Measurements from ENCODE around the gene WNK2.
"Not testable (repeated sequence)": the region's sequence is repeated elsewhere in the genome, so short reads cannot be mapped to it uniquely, and the experiment has no call there.

Gene WNK2

GRCh38 chr9:93141771-93142483, 42.0 kb upstream of the WNK2 start:
- H3K4me3 ChIP-seq (ENCODE audit: low read depth, low read length) = no peak overlapping the region
- DNase-seq (ENCODE audit: low read depth) = no peak
- TF ChIP-seq MAX (IDR thresholded peaks at IDR 0.05; ENCODE audit: low read depth, low read length) (no peak), MYC (IDR thresholded peaks at IDR 0.05; ENCODE audit: low read depth, low read length) (no peak), CTCF (IDR thresholded peaks at IDR 0.05; ENCODE audit: low read depth, low read length) (no peak), POLR2A (IDR thresholded peaks at IDR 0.05; ENCODE audit: extremely low read depth, insufficient read length) (no peak)

GRCh38 chr9:93143830-93144530, 40.0 kb upstream of the WNK2 start:
- no peak for DNase-seq (ENCODE audit: low read depth)
- no peak for TF ChIP-seq CTCF (IDR thresholded peaks at IDR 0.05; ENCODE audit: low read depth, low read length)
- no peak for TF ChIP-seq POLR2A (IDR thresholded peaks at IDR 0.05; ENCODE audit: extremely low read depth, insufficient read length)
- TF ChIP-seq MAX (IDR thresholded peaks at IDR 0.05; ENCODE audit: low read depth, low read length) = no peak
- TF ChIP-seq MYC (IDR thresholded peaks at IDR 0.05; ENCODE audit: low read depth, low read length) = no peak
- H3K4me3 ChIP-seq (ENCODE audit: low read depth, low read length) = no peak overlapping the region

- DNase-seq (ENCODE audit: low read depth); H3K4me3 ChIP-seq (ENCODE audit: low read depth, low read length): not testable (repeated sequence)
Measured at GRCh38 chr9:93146696-93147095, 37.2 kb upstream of the WNK2 start.

- no peak for TF ChIP-seq MAX (IDR thresholded peaks at IDR 0.05; ENCODE audit: low read depth, low read length)
- TF ChIP-seq CTCF (IDR thresholded peaks at IDR 0.05; ENCODE audit: low read depth, low read length) = no peak
- no peak for TF ChIP-seq MYC (IDR thresholded peaks at IDR 0.05; ENCODE audit: low read depth, low read length)
- no peak for TF ChIP-seq POLR2A (IDR thresholded peaks at IDR 0.05; ENCODE audit: extremely low read depth, insufficient read length)
- no peak overlapping the region for H3K4me3 ChIP-seq (ENCODE audit: low read depth, low read length)
- DNase-seq (ENCODE audit: low read depth) = no peak
Measured at GRCh38 chr9:93147632-93148031, 36.3 kb upstream of the WNK2 start.

DNA sequence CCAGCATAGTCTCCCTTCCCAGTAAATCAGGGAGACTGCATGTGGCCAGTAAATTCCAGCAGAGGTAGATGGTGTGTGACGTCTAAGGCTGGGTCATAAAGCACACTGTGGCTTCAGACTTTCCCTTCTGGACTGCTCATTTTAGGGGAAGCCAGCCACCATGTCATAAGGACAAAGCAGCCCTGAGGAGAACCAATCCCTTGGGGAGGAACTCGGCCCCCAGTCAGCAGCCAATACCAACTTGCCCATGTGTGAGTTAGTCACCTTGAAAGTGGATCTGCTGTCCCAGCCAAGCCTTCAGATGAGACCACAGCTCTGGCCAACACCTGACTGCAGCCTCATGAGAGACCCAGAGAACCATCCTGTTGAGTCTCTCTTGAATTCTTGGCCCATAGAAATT, 35.2 kb upstream of the WNK2 start:
- no peak for TF ChIP-seq POLR2A (IDR thresholded peaks at IDR 0.05; ENCODE audit: extremely low read depth, insufficient read length)
- no peak for TF ChIP-seq CTCF (IDR thresholded peaks at IDR 0.05; ENCODE audit: low read depth, low read length)
- no peak for TF ChIP-seq MAX (IDR thresholded peaks at IDR 0.05; ENCODE audit: low read depth, low read length)
- TF ChIP-seq MYC (IDR thresholded peaks at IDR 0.05; ENCODE audit: low read depth, low read length) = no peak
- no peak overlapping the region for H3K4me3 ChIP-seq (ENCODE audit: low read depth, low read length)
- DNase-seq (ENCODE audit: low read depth) = no peak

DNA sequence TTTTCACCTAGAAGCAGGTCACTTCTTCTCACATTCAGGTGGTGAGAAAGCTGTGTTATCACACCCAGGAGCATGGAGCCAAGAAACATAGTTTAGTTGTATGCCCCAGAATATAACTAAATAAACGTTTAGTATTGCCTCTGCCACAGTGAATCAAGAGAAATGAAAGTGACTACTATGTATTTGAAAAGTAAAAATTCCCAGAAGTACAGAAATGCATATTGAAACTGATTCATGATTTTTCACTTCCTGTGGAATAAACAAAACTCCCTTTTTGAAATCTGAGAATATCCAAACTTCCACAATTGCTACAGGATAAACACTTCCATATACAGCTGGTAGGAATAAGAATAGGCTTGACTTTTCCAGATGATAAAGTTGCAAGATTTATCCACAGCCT, 34.6 kb upstream of the WNK2 start:
- DNase-seq (ENCODE audit: low read depth) = no peak
- no peak for TF ChIP-seq MYC (IDR thresholded peaks at IDR 0.05; ENCODE audit: low read depth, low read length)
- H3K4me3 ChIP-seq (ENCODE audit: low read depth, low read length) = no peak overlapping the region
